Spleen (tissue), 3 donors: ENCODE measurements around the gene UNG.

Source experiments
- POLR2A ChIP-seq, 3 donors: fragments of 450-650 bp; IDR thresholded peaks; one replicate each; pipeline ENCODE4 v1.5.1; 2017; ENCODE audit warnings: antibody characterized with exemption in 3 of 3, mild to moderate bottlenecking in 1 of 3
- POLR2AphosphoS5 ChIP-seq, 3 donors: sonication (generic); formaldehyde crosslinking; IDR thresholded peaks; one replicate each; pipeline ENCODE4 v1.5.1; 2017; ENCODE audit warnings: antibody characterized with exemption in 3 of 3

DNA sequence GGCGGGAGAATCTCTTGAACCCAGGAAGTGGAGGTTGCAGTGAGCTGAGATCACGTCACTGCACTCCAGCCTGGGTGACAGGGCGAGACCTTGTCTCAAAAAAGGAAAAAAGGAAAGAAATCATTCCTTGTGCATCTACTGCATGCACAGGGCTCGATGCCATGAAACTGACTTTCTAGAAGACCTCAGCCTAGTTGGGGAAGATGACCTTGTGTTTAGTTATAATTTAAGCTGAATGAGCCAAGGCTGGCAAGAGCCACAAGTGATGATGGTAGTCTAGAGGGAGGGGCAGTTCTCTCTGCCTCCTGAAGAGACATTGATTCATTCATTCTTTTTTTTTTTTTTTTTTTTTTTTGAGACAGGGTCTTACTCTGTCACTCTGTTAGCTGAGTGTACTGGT lies 43.2 kb downstream of the UNG start:
- peak in 1 of 3 donors; percentile 5 for TF ChIP-seq POLR2AphosphoS5 (IDR thresholded peaks at IDR 0.05)
- no peak for TF ChIP-seq POLR2A (IDR thresholded peaks at IDR 0.05)
